ENCODE measurements around the gene ARHGEF7. TPM values are rescaled to one million over a fixed set of nuclear protein-coding genes. Genes with fewer than 3 reads are reported as not detected.
A peak's percentile ranks its signal among the peaks of the same experiment; 100 is the strongest.
"Not testable (repeated sequence)": the region's sequence is repeated elsewhere in the genome, so short reads cannot be mapped to it uniquely, and the experiment has no call there.

The ARHGEF7 gene
- polyA plus RNA-seq, 2 donors, result 13.5 to 16.0 TPM

DNA sequence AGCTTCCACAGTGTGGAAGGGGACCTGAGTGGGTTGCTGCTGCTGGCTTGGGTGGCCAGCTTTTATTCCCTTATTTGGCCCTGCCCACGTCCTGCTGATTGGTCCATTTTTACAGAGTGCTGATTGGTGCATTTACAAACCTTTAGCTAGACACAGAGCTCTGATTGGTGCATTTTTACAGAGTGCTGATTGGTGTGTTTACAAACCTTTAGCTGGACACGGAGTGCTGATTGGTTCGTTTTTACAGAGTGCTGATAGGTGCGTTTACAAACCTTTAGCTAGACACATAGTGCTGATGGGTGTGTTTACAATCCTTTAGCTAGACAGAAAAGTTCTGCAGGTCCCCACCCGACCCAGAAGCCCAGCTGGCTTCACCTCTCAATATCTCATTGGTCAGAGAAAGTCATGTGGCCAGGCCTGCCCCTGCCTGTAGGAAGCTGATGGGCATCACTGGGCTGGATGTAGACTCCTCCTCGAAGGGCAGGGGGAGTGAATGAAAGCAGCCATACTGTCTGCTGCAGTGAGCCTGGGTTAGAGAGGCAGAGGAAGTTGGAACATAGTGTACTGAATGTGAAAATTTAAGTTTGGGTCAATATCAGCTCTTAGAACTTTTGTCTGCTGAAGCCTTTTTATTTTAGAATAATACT is 83.7 kb downstream of the ARHGEF7 start:
- H3K4me1 ChIP-seq (ENCODE audit: control insufficient read depth in 2 of 2, insufficient read depth in 2 of 2, low read length in 1 of 2), result peaks cover 0 to 17% of the 10 kb centered on the region in 2 donors
- H3K9me3 ChIP-seq (ENCODE audit: control insufficient read depth in 2 of 2, insufficient read depth in 1 of 2, low read depth in 1 of 2, low read length in 1 of 2); H3K27ac ChIP-seq (ENCODE audit: low read depth in 2 of 2, low read length in 1 of 2); H3K4me3 ChIP-seq (ENCODE audit: low read depth in 1 of 2, low read length in 2 of 2); H3K36me3 ChIP-seq (ENCODE audit: control insufficient read depth in 2 of 2, insufficient read depth in 2 of 2, low read length in 1 of 2); H3K27me3 ChIP-seq (ENCODE audit: control insufficient read depth in 1 of 2, insufficient read depth in 2 of 2, low read length in 2 of 2): not testable (repeated sequence)
- WGBS, 2 donors, result 90 to 92% methylated on average over 6 of the region's 6 CpGs

DNA sequence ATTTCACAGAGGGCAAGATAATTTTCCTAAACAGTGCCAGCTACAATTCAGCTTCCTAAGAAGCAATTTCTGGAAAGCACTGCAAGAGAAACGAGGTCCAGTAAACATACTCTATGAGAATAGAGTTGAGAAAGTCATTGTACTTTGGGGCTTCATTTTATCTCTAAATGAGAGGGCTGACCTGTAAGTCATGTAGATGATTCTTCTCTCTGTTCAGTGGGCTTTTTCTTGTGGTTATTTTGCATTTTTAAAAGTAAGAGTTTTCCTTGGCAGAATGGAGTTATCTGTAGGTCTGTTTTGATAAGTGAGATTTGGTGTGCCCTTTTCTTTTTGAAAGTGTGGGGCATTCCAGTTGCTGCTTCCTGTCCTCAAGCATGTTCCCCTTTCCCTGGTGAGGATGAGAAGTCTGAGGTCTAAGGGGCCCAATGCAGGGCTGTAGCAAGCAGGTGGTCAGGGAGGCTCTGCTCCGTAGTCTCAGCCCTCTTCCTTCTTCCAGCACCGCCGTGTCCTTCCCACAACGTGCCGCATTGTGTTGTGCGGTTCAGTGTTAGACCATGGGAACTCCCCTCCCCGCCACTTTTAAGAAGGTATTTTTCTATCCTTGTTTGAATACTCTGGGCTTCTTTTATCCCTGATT is 86.3 kb downstream of the ARHGEF7 start:
- Histone ChIP-seq H3K36me3 (ENCODE audit: control insufficient read depth in 2 of 2, insufficient read depth in 2 of 2, low read length in 1 of 2) (peaks cover 0 to 4% of the 10 kb centered on the region in 2 donors), H3K4me3 (ENCODE audit: low read depth in 1 of 2, low read length in 2 of 2) (no peak overlapping the region), H3K27me3 (ENCODE audit: control insufficient read depth in 1 of 2, insufficient read depth in 2 of 2, low read length in 2 of 2) (no peaks in the 10 kb centered on the region), H3K27ac (ENCODE audit: low read depth in 2 of 2, low read length in 1 of 2) (peak overlapping the region in 1 of 2 donors; percentile 8), H3K4me1 (ENCODE audit: control insufficient read depth in 2 of 2, insufficient read depth in 2 of 2, low read length in 1 of 2) (peaks cover 7 to 15% of the 10 kb centered on the region in 2 donors), H3K9me3 (ENCODE audit: control insufficient read depth in 2 of 2, insufficient read depth in 1 of 2, low read depth in 1 of 2, low read length in 1 of 2) (no peaks in the 10 kb centered on the region)
- WGBS, 2 donors, result 79 to 86% methylated on average over 8 of the region's 8 CpGs

DNA sequence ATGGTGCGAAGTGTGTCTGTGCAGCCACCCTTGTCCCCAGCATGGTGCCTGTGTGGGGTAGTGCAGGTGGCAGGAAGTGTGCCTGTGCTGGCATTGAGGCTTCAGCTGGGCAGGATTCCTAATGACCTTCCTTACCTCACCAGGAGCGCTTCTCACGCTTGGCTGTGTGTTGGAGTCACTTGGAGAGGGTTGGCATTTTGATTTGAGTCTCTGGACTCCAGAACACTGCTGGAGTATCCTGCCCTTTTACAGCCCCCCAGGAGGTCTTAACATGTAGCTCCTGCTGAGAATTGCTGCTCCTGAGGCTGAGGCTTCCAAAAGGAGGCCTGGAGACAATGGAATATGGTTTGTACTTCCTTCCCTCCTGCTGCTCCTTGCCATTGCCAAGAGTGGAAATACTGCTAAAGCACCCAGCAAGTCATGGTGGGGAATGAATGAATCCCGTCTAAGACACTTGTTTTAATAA is 87.1 kb downstream of the ARHGEF7 start:
- peak overlapping the region in 1 of 2 donors; percentile 45 for H3K27ac ChIP-seq (ENCODE audit: low read depth in 2 of 2, low read length in 1 of 2)
- H3K4me3 ChIP-seq (ENCODE audit: low read depth in 1 of 2, low read length in 2 of 2), result no peak overlapping the region
- 70 to 76% methylated on average over 4 of the region's 4 CpGs for WGBS, 2 donors
- H3K36me3 ChIP-seq (ENCODE audit: control insufficient read depth in 2 of 2, insufficient read depth in 2 of 2, low read length in 1 of 2), result peaks cover 0 to 4% of the 10 kb centered on the region in 2 donors
- no peaks in the 10 kb centered on the region for H3K27me3 ChIP-seq (ENCODE audit: control insufficient read depth in 1 of 2, insufficient read depth in 2 of 2, low read length in 2 of 2)
- peaks cover 7 to 15% of the 10 kb centered on the region in 2 donors for H3K4me1 ChIP-seq (ENCODE audit: control insufficient read depth in 2 of 2, insufficient read depth in 2 of 2, low read length in 1 of 2)
- H3K9me3 ChIP-seq (ENCODE audit: control insufficient read depth in 2 of 2, insufficient read depth in 1 of 2, low read depth in 1 of 2, low read length in 1 of 2), result no peaks in the 10 kb centered on the region

DNA sequence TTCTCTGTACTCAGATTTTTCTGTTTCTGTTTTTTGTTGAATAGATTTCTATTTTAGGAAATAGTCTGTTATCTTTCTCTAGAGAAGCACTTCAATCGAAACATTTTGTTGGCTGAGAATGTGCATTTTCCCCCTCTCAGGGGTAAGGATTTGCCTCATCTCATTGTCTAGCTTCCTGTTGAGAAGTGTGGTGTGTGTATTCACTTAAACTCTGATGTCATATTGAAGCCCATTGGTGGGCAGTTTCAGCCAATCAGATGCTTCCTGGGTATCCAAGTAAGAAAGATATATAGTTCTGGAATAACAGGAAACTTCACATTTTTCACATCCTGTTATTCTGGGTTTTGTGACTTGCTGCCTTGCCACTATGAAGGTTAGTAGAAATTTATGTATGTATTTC is 87.6 kb downstream of the ARHGEF7 start:
- WGBS, 2 donors, result 45 to 51% methylated on average over 1 of the region's 1 CpG
- Histone ChIP-seq H3K27me3 (ENCODE audit: control insufficient read depth in 1 of 2, insufficient read depth in 2 of 2, low read length in 2 of 2) (no peaks in the 10 kb centered on the region), H3K4me3 (ENCODE audit: low read depth in 1 of 2, low read length in 2 of 2) (no peak overlapping the region), H3K27ac (ENCODE audit: low read depth in 2 of 2, low read length in 1 of 2) (no peak overlapping the region), H3K36me3 (ENCODE audit: control insufficient read depth in 2 of 2, insufficient read depth in 2 of 2, low read length in 1 of 2) (peaks cover 0 to 4% of the 10 kb centered on the region in 2 donors), H3K4me1 (ENCODE audit: control insufficient read depth in 2 of 2, insufficient read depth in 2 of 2, low read length in 1 of 2) (peaks cover 7 to 15% of the 10 kb centered on the region in 2 donors), H3K9me3 (ENCODE audit: control insufficient read depth in 2 of 2, insufficient read depth in 1 of 2, low read depth in 1 of 2, low read length in 1 of 2) (no peaks in the 10 kb centered on the region)

DNA sequence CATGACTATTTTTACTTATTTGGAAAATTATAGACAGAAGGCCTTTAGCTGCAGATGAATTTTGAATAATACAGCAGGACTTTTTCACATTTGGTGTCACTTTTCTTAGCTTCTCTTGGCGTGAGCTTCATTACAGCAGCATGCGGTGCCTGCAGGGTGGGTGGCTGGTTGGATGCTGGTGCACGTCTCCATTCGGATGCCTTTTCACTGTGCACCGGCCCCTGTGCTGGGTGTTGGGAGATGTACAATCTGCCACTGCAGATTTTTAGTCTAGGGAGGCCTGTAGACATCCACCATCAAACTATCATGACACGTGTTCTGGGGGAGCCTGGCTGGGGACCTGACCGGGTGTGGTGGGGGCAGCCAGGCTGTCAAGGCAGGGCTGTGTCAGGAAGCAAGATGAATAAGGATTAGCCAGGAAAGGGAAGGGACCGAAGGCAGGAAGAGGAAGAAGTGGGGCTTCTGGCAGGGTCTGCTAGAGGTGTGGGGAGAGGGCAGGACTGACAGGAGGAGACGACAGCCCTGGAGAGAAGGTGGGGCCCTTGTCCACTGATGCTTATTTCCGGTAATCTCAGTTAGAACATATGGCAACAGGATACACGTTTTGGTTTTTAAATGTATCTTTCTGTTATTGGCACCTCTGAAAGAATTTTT is 88.8 kb downstream of the ARHGEF7 start:
- H3K9me3 ChIP-seq (ENCODE audit: control insufficient read depth in 2 of 2, insufficient read depth in 1 of 2, low read depth in 1 of 2, low read length in 1 of 2), result no peaks in the 10 kb centered on the region
- WGBS, 2 donors, result 49 to 58% methylated on average over 11 of the region's 11 CpGs
- H3K4me1 ChIP-seq (ENCODE audit: control insufficient read depth in 2 of 2, insufficient read depth in 2 of 2, low read length in 1 of 2), result peaks cover 7 to 18% of the 10 kb centered on the region in 2 donors
- no peaks in the 10 kb centered on the region for H3K27me3 ChIP-seq (ENCODE audit: control insufficient read depth in 1 of 2, insufficient read depth in 2 of 2, low read length in 2 of 2)
- no peak overlapping the region for H3K4me3 ChIP-seq (ENCODE audit: low read depth in 1 of 2, low read length in 2 of 2)
- H3K27ac ChIP-seq (ENCODE audit: low read depth in 2 of 2, low read length in 1 of 2), result peak overlapping the region in 1 of 2 donors; percentile 53
- H3K36me3 ChIP-seq (ENCODE audit: control insufficient read depth in 2 of 2, insufficient read depth in 2 of 2, low read length in 1 of 2), result peaks cover 0 to 4% of the 10 kb centered on the region in 2 donors

DNA sequence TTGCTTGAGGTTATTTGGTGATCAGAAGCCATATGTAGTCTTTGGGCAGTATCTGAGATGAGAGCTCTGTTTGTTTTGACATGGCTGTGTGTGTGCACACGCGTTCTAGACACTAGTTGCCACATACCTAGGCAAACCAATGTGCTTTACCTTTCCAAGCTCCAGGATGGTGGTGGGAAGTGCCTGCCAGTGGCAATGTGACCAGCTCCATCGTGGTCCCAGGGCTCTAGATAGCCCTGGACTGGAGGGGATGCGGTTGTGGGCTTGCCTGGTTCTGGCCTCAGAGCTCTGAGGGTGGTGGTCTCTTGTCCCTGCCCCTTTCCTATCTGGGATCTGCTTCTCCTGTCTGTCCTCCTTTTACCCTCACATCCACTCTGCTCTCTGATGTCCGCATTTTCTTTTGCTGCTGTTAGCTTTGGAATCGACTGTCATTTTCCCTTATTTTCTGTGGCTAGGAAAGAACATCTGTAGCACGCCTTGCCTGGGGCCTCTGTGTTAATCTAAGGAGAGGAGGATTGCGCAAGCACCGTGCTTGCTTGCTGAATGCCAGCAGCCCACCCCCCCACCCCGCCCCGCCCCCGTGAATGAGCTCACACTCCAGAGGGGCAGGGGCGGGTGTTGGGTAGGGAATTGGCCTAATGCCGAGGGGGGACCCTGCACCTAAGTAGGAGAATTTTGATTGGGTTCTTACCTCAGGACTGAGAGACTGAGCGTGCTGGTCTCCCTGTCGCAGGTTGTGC is 89.5 kb downstream of the ARHGEF7 start:
- H3K4me3 ChIP-seq (ENCODE audit: low read depth in 1 of 2, low read length in 2 of 2), result no peak overlapping the region
- H3K4me1 ChIP-seq (ENCODE audit: control insufficient read depth in 2 of 2, insufficient read depth in 2 of 2, low read length in 1 of 2), result peaks cover 7 to 18% of the 10 kb centered on the region in 2 donors
- no peaks in the 10 kb centered on the region for H3K27me3 ChIP-seq (ENCODE audit: control insufficient read depth in 1 of 2, insufficient read depth in 2 of 2, low read length in 2 of 2)
- peak overlapping the region; percentile 43 to 44 for H3K27ac ChIP-seq (ENCODE audit: low read depth in 2 of 2, low read length in 1 of 2)
- H3K36me3 ChIP-seq (ENCODE audit: control insufficient read depth in 2 of 2, insufficient read depth in 2 of 2, low read length in 1 of 2), result peaks cover 0 to 4% of the 10 kb centered on the region in 2 donors
- peaks cover 0 to under 1% of the 10 kb centered on the region in 2 donors for H3K9me3 ChIP-seq (ENCODE audit: control insufficient read depth in 2 of 2, insufficient read depth in 1 of 2, low read depth in 1 of 2, low read length in 1 of 2)
- 37 to 42% methylated on average over 16 of the region's 16 CpGs for WGBS, 2 donors

DNA sequence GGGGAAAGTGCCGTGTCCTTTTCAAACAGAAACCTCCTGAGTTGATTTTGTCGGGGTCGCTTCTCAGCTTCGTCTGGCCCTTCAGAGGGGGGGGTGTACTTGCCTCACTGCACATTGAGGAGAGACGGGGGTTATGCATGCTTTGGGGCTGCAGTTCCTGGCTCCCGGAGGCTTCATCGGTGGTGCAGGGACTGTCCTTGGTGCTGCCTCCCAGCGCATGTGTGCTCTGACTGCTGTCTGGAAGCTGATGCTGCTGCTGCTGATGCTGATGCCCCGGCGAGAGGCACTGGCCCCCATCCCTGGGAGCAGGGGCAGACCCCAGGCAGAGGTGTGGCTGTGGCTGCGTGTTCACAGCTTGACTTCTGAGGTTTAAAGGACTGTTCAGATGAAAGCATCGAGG is 91.0 kb downstream of the ARHGEF7 start:
- no peak overlapping the region for H3K4me3 ChIP-seq (ENCODE audit: low read depth in 1 of 2, low read length in 2 of 2)

DNA sequence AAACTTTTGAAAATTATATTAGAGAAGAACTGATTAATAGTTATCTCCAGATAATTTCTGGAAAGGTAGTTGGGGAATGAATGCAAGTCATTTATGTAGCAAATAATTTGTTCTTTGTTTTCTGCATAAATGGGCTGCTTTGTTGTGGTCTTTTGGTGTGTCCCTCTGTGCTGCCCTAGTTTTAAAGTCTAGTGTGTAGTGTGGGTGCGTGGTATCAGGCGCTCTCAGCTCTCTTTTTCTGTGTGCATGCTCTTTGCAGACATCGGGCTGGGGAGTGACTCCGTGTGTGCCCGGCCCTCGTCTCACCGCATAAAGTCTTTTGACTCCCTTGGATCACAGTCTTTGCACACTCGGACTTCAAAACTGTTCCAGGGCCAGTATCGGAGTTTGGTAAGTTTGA is 94.5 kb downstream of the ARHGEF7 start:
- peaks cover 0 to 1% of the 10 kb centered on the region in 2 donors for H3K9me3 ChIP-seq (ENCODE audit: control insufficient read depth in 2 of 2, insufficient read depth in 1 of 2, low read depth in 1 of 2, low read length in 1 of 2)
- no peak overlapping the region for H3K4me3 ChIP-seq (ENCODE audit: low read depth in 1 of 2, low read length in 2 of 2)
- no peak overlapping the region for H3K27ac ChIP-seq (ENCODE audit: low read depth in 2 of 2, low read length in 1 of 2)
- peaks cover 0 to 4% of the 10 kb centered on the region in 2 donors for H3K36me3 ChIP-seq (ENCODE audit: control insufficient read depth in 2 of 2, insufficient read depth in 2 of 2, low read length in 1 of 2)
- no peaks in the 10 kb centered on the region for H3K27me3 ChIP-seq (ENCODE audit: control insufficient read depth in 1 of 2, insufficient read depth in 2 of 2, low read length in 2 of 2)
- H3K4me1 ChIP-seq (ENCODE audit: control insufficient read depth in 2 of 2, insufficient read depth in 2 of 2, low read length in 1 of 2), result peaks cover 4% of the 10 kb centered on the region in 2 donors
- WGBS, 2 donors, result 80 to 87% methylated on average over 9 of the region's 9 CpGs

More for the DNA sequence above, 91.0 kb downstream of the ARHGEF7 start:
- H3K9me3 ChIP-seq (ENCODE audit: control insufficient read depth in 2 of 2, insufficient read depth in 1 of 2, low read depth in 1 of 2, low read length in 1 of 2), result peaks cover 0 to 1% of the 10 kb centered on the region in 2 donors
- 83 to 87% methylated on average over 12 of the region's 12 CpGs for WGBS, 2 donors
- peaks cover 0 to 4% of the 10 kb centered on the region in 2 donors for H3K36me3 ChIP-seq (ENCODE audit: control insufficient read depth in 2 of 2, insufficient read depth in 2 of 2, low read length in 1 of 2)
- no peak overlapping the region for H3K27ac ChIP-seq (ENCODE audit: low read depth in 2 of 2, low read length in 1 of 2)
- H3K27me3 ChIP-seq (ENCODE audit: control insufficient read depth in 1 of 2, insufficient read depth in 2 of 2, low read length in 2 of 2), result no peaks in the 10 kb centered on the region
- H3K4me1 ChIP-seq (ENCODE audit: control insufficient read depth in 2 of 2, insufficient read depth in 2 of 2, low read length in 1 of 2), result peaks cover 7 to 18% of the 10 kb centered on the region in 2 donors

DNA sequence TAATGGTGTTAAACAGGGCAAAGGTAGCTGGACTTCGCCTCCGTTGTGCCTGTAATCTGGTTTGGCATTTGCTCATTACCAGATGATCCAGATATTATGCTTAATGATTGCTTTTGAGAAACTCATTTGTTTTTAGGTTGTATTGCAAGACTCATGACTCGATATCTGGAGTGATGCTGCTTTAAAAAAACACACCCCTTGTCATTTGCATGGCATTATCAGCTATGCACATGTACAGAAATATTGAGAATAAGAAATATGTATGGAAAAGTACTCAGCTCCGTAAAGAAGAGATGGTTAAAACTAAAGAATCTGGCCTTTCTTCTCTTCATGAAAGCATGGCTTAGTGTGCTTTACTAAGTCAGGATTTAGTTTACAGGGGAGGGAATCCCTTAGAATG is 95.0 kb downstream of the ARHGEF7 start:
- H3K4me3 ChIP-seq (ENCODE audit: low read depth in 1 of 2, low read length in 2 of 2), result no peak overlapping the region
- H3K27me3 ChIP-seq (ENCODE audit: control insufficient read depth in 1 of 2, insufficient read depth in 2 of 2, low read length in 2 of 2), result no peaks in the 10 kb centered on the region
- H3K27ac ChIP-seq (ENCODE audit: low read depth in 2 of 2, low read length in 1 of 2), result no peak overlapping the region
- peaks cover 0 to 4% of the 10 kb centered on the region in 2 donors for H3K36me3 ChIP-seq (ENCODE audit: control insufficient read depth in 2 of 2, insufficient read depth in 2 of 2, low read length in 1 of 2)
- H3K4me1 ChIP-seq (ENCODE audit: control insufficient read depth in 2 of 2, insufficient read depth in 2 of 2, low read length in 1 of 2), result peaks cover 0 to 4% of the 10 kb centered on the region in 2 donors
- peaks cover 0 to 1% of the 10 kb centered on the region in 2 donors for H3K9me3 ChIP-seq (ENCODE audit: control insufficient read depth in 2 of 2, insufficient read depth in 1 of 2, low read depth in 1 of 2, low read length in 1 of 2)
- 59 to 75% methylated on average over 4 of the region's 4 CpGs for WGBS, 2 donors

Data from esophagus (tissue), 2 donors.